HEK293T (cell line): ENCODE measurements around the gene WNK2.

Experiments used
- BHLHE40 ChIP-seq: fragments of 450-650 bp; IDR thresholded peaks from 2 replicates; pipeline ENCODE4 v1.6.1; 2016; ENCODE audit warnings: mild to moderate bottlenecking, moderate library complexity, borderline replicate concordance
- ELF4 ChIP-seq: fragments of 450-650 bp; IDR thresholded peaks from 2 replicates; pipeline ENCODE4 v1.6.1; 2017; ENCODE audit warnings: antibody characterized with exemption
- FOXA1 ChIP-seq: fragments of 450-650 bp; IDR thresholded peaks from 2 replicates; pipeline ENCODE4 v1.6.1; 2016; ENCODE audit warnings: mild to moderate bottlenecking
- FOXK2 ChIP-seq: fragments of 450-650 bp; IDR thresholded peaks from 2 replicates; pipeline ENCODE4 v1.6.1; 2016; ENCODE audit warnings: mild to moderate bottlenecking
- FOXM1 ChIP-seq: fragments of 450-650 bp; IDR thresholded peaks from 2 replicates; pipeline ENCODE4 v1.6.1; 2017; ENCODE audit warnings: mild to moderate bottlenecking, borderline replicate concordance
- HDGF ChIP-seq: fragments of 450-650 bp; IDR thresholded peaks from 2 replicates; pipeline ENCODE4 v1.6.1; 2017; ENCODE audit warnings: antibody characterized with exemption, borderline replicate concordance
- L3MBTL2 ChIP-seq: fragments of 450-650 bp; conservative IDR thresholded peaks from 2 replicates; pipeline ENCODE4 v1.6.1; 2016; ENCODE audit warnings: mild to moderate bottlenecking
- LEF1 ChIP-seq: fragments of 450-650 bp; IDR thresholded peaks from 2 replicates; pipeline ENCODE4 v1.6.1; 2017; ENCODE audit warnings: mild to moderate bottlenecking, borderline replicate concordance
- NFRKB ChIP-seq: fragments of 450-650 bp; IDR thresholded peaks from 2 replicates; pipeline ENCODE4 v1.6.1; 2016; ENCODE audit warnings: mild to moderate bottlenecking, moderate library complexity
- PKNOX1 ChIP-seq: fragments of 450-650 bp; IDR thresholded peaks from 2 replicates; pipeline ENCODE4 v1.6.1; 2016
- SP1 ChIP-seq: fragments of 450-650 bp; IDR thresholded peaks from 2 replicates; pipeline ENCODE4 v1.6.1; 2017
- SUZ12 ChIP-seq: fragments of 450-650 bp; IDR thresholded peaks from 2 replicates; pipeline ENCODE4 v1.6.1; 2016; ENCODE audit warnings: mild to moderate bottlenecking
- TARDBP ChIP-seq: fragments of 450-650 bp; IDR thresholded peaks from 2 replicates; pipeline ENCODE4 v1.6.1; 2016
- ZNF384 ChIP-seq: fragments of 450-650 bp; IDR thresholded peaks from 2 replicates; pipeline ENCODE4 v1.6.1; 2016

DNA sequence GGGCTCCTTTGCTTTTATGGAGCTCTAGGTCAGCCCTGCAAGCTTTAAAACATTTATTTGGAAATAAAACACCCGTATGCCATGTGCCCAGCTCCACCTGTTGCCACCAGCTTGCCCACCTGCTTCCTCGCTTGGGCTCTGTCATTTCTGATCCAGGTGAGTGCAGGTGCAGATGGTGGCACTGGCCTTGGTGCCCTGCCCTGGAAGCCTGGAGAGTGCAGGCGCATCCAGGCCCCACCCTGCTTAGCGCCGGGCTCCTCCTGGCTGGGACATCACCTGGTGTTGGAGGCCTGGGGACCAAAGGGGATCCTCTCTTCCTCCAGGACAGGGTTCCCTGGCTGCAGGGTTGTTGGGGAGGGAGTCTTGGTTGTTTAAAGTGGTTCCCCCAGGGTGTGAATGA, 35.8 kb downstream of the WNK2 start:
- TF ChIP-seq FOXA1 (no peak), FOXM1 (no peak), LEF1 (no peak), L3MBTL2 (no peak), ZNF384 (no peak), PKNOX1 (no peak), FOXK2 (no peak), NFRKB (no peak), SUZ12 (no peak), SP1 (no peak), ELF4 (no peak), HDGF (no peak), TARDBP (no peak), BHLHE40 (no peak)
